IMR-90 (cell line): ENCODE data around the gene PLGRKT. TPM values are rescaled to one million over a fixed set of nuclear protein-coding genes. Genes with fewer than 3 reads are reported as not detected.

Experiments
- ATAC-seq: fragments of 200-7000 bp; cut with Tn5 transposase; 2 replicates; pipeline ENCODE4 v1.9.1; 2020; ENCODE audit warnings: low read depth, mild to moderate bottlenecking, moderate library complexity
- BruUV-seq: library from RNA; stranded (reverse); fragments of 400-500 nt; replicated peaks from 2 replicates; lab custom pipeline; 2021; lab: Mats Ljungman, UMichigan
- CTCF ChIA-PET: fragments of 300-600 bp; formaldehyde crosslinking; extraction: SDS; loops from one replicate; lab custom pipeline; 2021; ENCODE audit warnings: antibody characterized with exemption; lab: Yijun Ruan, JAX
- POLR2A ChIA-PET: fragments of 300-600 bp; sonication (Branson Sonifier 250); formaldehyde crosslinking; loops from one replicate; lab custom pipeline; 2022; ENCODE audit warnings: antibody characterized with exemption; ENCODE audit not compliant: unreplicated experiment; lab: Charles Lee
- DNase-seq: peaks from one replicate; pipeline ENCODE4 v3.0.0; 2013
- H2AFZ ChIP-seq: replicated peaks from 2 replicates; pipeline ENCODE3; 2013; ENCODE audit warnings: low read length, mild to moderate bottlenecking; ENCODE audit not compliant: poor library complexity
- H2AK5ac ChIP-seq: 2 replicates; pipeline ENCODE4 v1.6.1; 2013; ENCODE audit warnings: low read depth, low read length, inconsistent platforms
- H2AK9ac ChIP-seq: replicated peaks from 2 replicates; pipeline ENCODE3; 2013; ENCODE audit warnings: mild to moderate bottlenecking, low read depth, low read length, moderate library complexity; ENCODE audit not compliant: poor library complexity
- H2BK120ac ChIP-seq: 2 replicates; pipeline ENCODE4 v1.6.1; 2013; ENCODE audit warnings: low read depth, low read length, inconsistent platforms
- H2BK15ac ChIP-seq: 3 replicates; pipeline ENCODE4 v1.6.1; 2013; ENCODE audit warnings: low read depth, low read length, inconsistent platforms
- H2BK20ac ChIP-seq: 2 replicates; pipeline ENCODE4 v1.6.1; 2013; ENCODE audit warnings: low read depth, mild to moderate bottlenecking, inconsistent platforms, low read length, moderate library complexity
- H2BK5ac ChIP-seq: 2 replicates; pipeline ENCODE4 v1.6.1; 2013; ENCODE audit warnings: mild to moderate bottlenecking, low read depth, low read length, inconsistent platforms; ENCODE audit not compliant: poor library complexity, severe bottlenecking
- H3K14ac ChIP-seq: replicated peaks from 2 replicates; pipeline ENCODE4 v1.6.1; 2013; ENCODE audit warnings: low read depth, low read length, inconsistent platforms
- H3K18ac ChIP-seq: 2 replicates; pipeline ENCODE4 v1.6.1; 2013; ENCODE audit warnings: low read depth, low read length, control low read depth
- H3K23ac ChIP-seq: 2 replicates; pipeline ENCODE4 v1.6.1; 2013; ENCODE audit warnings: low read depth, low read length, inconsistent platforms
- H3K27ac ChIP-seq: 2 replicates; pipeline ENCODE4 v1.5.1; 2013; ENCODE audit warnings: mild to moderate bottlenecking, control low read depth, low read length; ENCODE audit not compliant: insufficient read depth
- H3K27me3 ChIP-seq: 2 replicates; pipeline ENCODE4 v1.6.1; 2013; ENCODE audit warnings: low read length; ENCODE audit not compliant: control insufficient read depth, insufficient read depth
- H3K36me3 ChIP-seq: 2 replicates; pipeline ENCODE4 v1.6.1; 2013; ENCODE audit warnings: low read length, mixed read lengths; ENCODE audit not compliant: control insufficient read depth, insufficient read depth
- H3K4ac ChIP-seq: 2 replicates; pipeline ENCODE4 v1.6.1; 2013; ENCODE audit warnings: low read depth, low read length, inconsistent platforms
- H3K4me1 ChIP-seq: 2 replicates; pipeline ENCODE4 v1.6.1; 2013; ENCODE audit warnings: low read length, mixed read lengths; ENCODE audit not compliant: control insufficient read depth, insufficient read depth
- H3K4me2 ChIP-seq: 2 replicates; pipeline ENCODE4 v1.6.1; 2013; ENCODE audit warnings: low read depth, mild to moderate bottlenecking, control low read depth, low read length, moderate library complexity
- H3K4me3 ChIP-seq: 2 replicates; pipeline ENCODE4 v1.5.1; 2013; ENCODE audit warnings: low read depth, mild to moderate bottlenecking, control low read depth, low read length, moderate library complexity; ENCODE audit not compliant: insufficient read depth
- H3K56ac ChIP-seq: 2 replicates; pipeline ENCODE4 v1.6.1; 2013; ENCODE audit warnings: low read length, inconsistent platforms; ENCODE audit not compliant: insufficient read depth; ENCODE audit errors: extremely low read depth
- H3K79me1 ChIP-seq, 2 experiments: 2 replicates each; pipeline ENCODE4 v1.6.1; 2013; ENCODE audit warnings: low read length in 2 of 2, inconsistent platforms in 1 of 2, low read depth in 1 of 2
- H3K9ac ChIP-seq: 2 replicates; pipeline ENCODE4 v1.6.1; 2013; ENCODE audit warnings: low read depth, low read length, control low read depth
- H3K9me1 ChIP-seq: 2 replicates; pipeline ENCODE4 v1.6.1; 2013; ENCODE audit warnings: low read length, inconsistent platforms; ENCODE audit not compliant: insufficient read depth
- H3K9me3 ChIP-seq: 2 replicates; pipeline ENCODE4 v1.6.1; 2013; ENCODE audit warnings: low read length; ENCODE audit not compliant: control insufficient read depth, insufficient read depth
- H4K20me1 ChIP-seq: 2 replicates; pipeline ENCODE4 v1.6.1; 2013; ENCODE audit warnings: low read length, inconsistent platforms; ENCODE audit not compliant: insufficient read depth
- H4K5ac ChIP-seq: 2 replicates; pipeline ENCODE4 v1.6.1; 2013; ENCODE audit warnings: mild to moderate bottlenecking, low read depth, low read length, control low read depth
- H4K8ac ChIP-seq, 2 experiments: 2 replicates each; pipeline ENCODE4 v1.6.1; 2013; ENCODE audit warnings: low read depth in 2 of 2, low read length in 2 of 2, control low read depth in 1 of 2, inconsistent platforms in 1 of 2
- H4K91ac ChIP-seq: 2 replicates; pipeline ENCODE4 v1.6.1; 2013; ENCODE audit warnings: low read depth, low read length, inconsistent platforms; ENCODE audit not compliant: insufficient read depth
- CEBPB ChIP-seq: IDR thresholded peaks from 2 replicates; pipeline ENCODE4 v1.6.1; 2012; ENCODE audit warnings: low read depth, low read length, improper control_type of control experiment
- CHD1 ChIP-seq: IDR thresholded peaks from 2 replicates; pipeline ENCODE4 v1.6.1; 2012; ENCODE audit warnings: low read depth, low read length, improper control_type of control experiment
- MXI1 ChIP-seq: IDR thresholded peaks from 2 replicates; pipeline ENCODE4 v1.6.1; 2012; ENCODE audit warnings: low read depth, mild to moderate bottlenecking, low read length, moderate library complexity, borderline replicate concordance
- NFE2L2 ChIP-seq: fragments of 150-350 bp; IDR thresholded peaks from 2 replicates; pipeline ENCODE4 v1.6.1; 2016; ENCODE audit warnings: low read depth, mild to moderate bottlenecking, low read length
- POLR2A ChIP-seq: IDR thresholded peaks from 2 replicates; pipeline ENCODE4 v1.6.1; 2012; ENCODE audit warnings: mild to moderate bottlenecking, low read depth, low read length
- RAD21 ChIP-seq: IDR thresholded peaks from 2 replicates; pipeline ENCODE4 v1.6.1; 2012; ENCODE audit warnings: low read length, improper control_type of control experiment
- RCOR1 ChIP-seq: IDR thresholded peaks from 2 replicates; pipeline ENCODE4 v1.6.1; 2012; ENCODE audit warnings: mild to moderate bottlenecking, low read length, improper control_type of control experiment; ENCODE audit not compliant: insufficient replicate concordance
- RFX5 ChIP-seq: IDR thresholded peaks from 2 replicates; pipeline ENCODE4 v1.8.0; 2012; ENCODE audit warnings: low read depth, mild to moderate bottlenecking, low read length, moderate library complexity
- SMC3 ChIP-seq: fragments of 150-350 bp; IDR thresholded peaks from 2 replicates; pipeline ENCODE4 v1.6.1; 2016; ENCODE audit warnings: low read depth, mild to moderate bottlenecking, antibody characterized with exemption, low read length, moderate library complexity
- WGBS, 2 experiments: methylation state at CpG; one replicate each; pipeline versions ENCODE4 v1.1.5 to v1.1.7; 2013; ENCODE audit warnings: missing lambda C conversion rate in 2 of 2; ENCODE audit not compliant: insufficient read length in 1 of 2; ENCODE audit errors: extremely low coverage in 2 of 2; 5-methylcytosine and 5-hydroxymethylcytosine counted together
- dilution Hi-C: fragments of 300-500 bp; cut with HindIII; formaldehyde crosslinking; loops from one replicate; pipeline ENCODE4 v1.14.3; 2018; ENCODE audit warnings: low sequenced_read_pairs; ENCODE audit not compliant: unreplicated experiment
- in situ Hi-C: fragments of 300-500 bp; cut with MboI; formaldehyde crosslinking; loops from 3 replicates; pipeline ENCODE4 v1.14.3; 2019; ENCODE audit warnings: low sequenced_read_pairs, inconsistent platforms, mixed read lengths
- intact Hi-C: fragments of 100-400 bp; cut with micrococcal nuclease; formaldehyde crosslinking; loops from 2 replicates; pipeline ENCODE4 v1.10.0; 2022
- polyA plus RNA-seq, 3 experiments: library from polyadenylated mRNA; depleted of rRNA; stranded (reverse); fragments of >200 nt; gene quantifications; 2 replicates each; pipeline ENCODE4 v1.2.3, GENCODE V29; 2012; ENCODE audit warnings: low replicate concordance in 1 of 3
- total RNA-seq: library from RNA; depleted of rRNA; stranded (reverse); fragments of >200 nt; gene quantifications from 2 replicates; pipeline ENCODE4 v1.2.3, GENCODE V29; 2012
- TF ChIP-seq, protein P1 (sequence below): fragments of 150-350 bp; IDR thresholded peaks from 2 replicates; pipeline ENCODE4 v1.6.1; 2017; ENCODE audit warnings: mild to moderate bottlenecking, antibody characterized with exemption, low read length, low read depth
- TF ChIP-seq, protein P2 (sequence below): fragments of 150-350 bp; IDR thresholded peaks from 2 replicates; pipeline ENCODE4 v1.6.1; 2016; ENCODE audit warnings: low read depth, mild to moderate bottlenecking, low read length, moderate library complexity, borderline replicate concordance
- TF ChIP-seq, protein P3 (sequence below): conservative IDR thresholded peaks from 2 replicates; pipeline ENCODE4 v1.5.1; 2012; ENCODE audit warnings: mild to moderate bottlenecking, low read depth, low read length, improper control_type of control experiment

Gene PLGRKT
- total and polyA plus RNA-seq, 2 of the 4 experiments (the other 2 are of a cell fraction) = 10.8 to 12.7 TPM

DNA sequence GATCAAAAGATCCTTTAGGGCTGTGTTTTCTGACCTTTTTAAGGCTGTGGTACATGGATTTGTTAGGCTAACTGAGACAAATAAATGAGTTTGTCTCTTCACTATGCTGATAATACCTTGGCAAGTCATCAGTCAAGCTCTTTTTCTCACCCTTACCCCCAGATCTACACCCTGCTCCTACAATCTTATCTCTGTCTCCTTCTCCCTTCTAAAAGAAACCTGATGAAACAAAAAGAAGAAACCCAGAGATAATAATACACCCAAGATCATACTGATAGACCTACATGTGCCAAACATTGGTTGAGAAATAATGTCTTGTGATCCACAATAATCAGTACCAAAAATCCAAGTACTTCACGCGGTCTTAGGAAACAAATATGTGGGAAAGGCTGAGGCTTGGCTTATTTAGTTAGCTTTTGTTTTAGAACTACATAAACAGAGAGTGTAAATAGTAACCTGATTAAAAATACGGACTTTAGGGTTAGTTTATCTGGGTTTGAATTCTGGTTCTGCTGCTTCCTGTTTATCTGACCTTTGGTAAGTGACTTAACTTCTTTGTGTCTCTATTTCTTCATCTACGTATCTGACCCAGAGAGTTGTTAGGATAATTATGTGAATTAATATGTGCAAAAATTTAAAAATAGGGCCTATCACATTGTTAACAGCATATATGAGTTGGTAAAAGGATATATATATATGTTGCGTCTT, 47.8 kb upstream of the PLGRKT start:
- Histone ChIP-seq H2BK120ac (no peak overlapping the region), H3K9me1 (peaks cover 3% of the 10 kb centered on the region; the same call in 1 of the 2 replicates), H4K91ac (no peak overlapping the region), H3K4ac (no peak overlapping the region), H3K9ac (no peak overlapping the region), H4K5ac (no peak overlapping the region), H3K27me3 (no peaks in the 10 kb centered on the region), H3K27ac (no peak overlapping the region), H2AFZ (no peak overlapping the region), H3K56ac (no peak overlapping the region), H3K18ac (no peak overlapping the region), H4K20me1 (no peaks in the 10 kb centered on the region), H2BK20ac (no peak overlapping the region), H3K36me3 (no peaks in the 10 kb centered on the region), H3K14ac (no peak overlapping the region), H2BK15ac (no peak overlapping the region; the same call in 2 of the 3 replicates), H2BK5ac (no peak overlapping the region), H4K8ac (no peak overlapping the region), H2AK9ac (no peak overlapping the region), H3K9me3 (no peaks in the 10 kb centered on the region), H3K4me2 (no peak overlapping the region), H3K4me3 (no peak overlapping the region), H3K4me1 (peaks cover 2% of the 10 kb centered on the region), H3K23ac (no peak overlapping the region), H3K79me1 (no peaks in the 10 kb centered on the region), H2AK5ac (no peak overlapping the region)
- POLR2A ChIA-PET = no interaction called here
- DNase-seq (no peak), ATAC-seq (no peak)
- dilution Hi-C loops (no loop called here), in situ Hi-C loops (no loop called here), intact Hi-C loops (no loop called here)
- TF ChIP-seq SMC3 (no peak), CEBPB (no peak), NFE2L2 (no peak), POLR2A (no peak), RAD21 (no peak), CHD1 (no peak), MXI1 (no peak), RCOR1 (no peak), RFX5 (no peak)
- TF ChIP-seq, protein P1, sequence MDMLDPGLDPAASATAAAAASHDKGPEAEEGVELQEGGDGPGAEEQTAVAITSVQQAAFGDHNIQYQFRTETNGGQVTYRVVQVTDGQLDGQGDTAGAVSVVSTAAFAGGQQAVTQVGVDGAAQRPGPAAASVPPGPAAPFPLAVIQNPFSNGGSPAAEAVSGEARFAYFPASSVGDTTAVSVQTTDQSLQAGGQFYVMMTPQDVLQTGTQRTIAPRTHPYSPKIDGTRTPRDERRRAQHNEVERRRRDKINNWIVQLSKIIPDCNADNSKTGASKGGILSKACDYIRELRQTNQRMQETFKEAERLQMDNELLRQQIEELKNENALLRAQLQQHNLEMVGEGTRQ = no peak
- TF ChIP-seq, protein P2, sequence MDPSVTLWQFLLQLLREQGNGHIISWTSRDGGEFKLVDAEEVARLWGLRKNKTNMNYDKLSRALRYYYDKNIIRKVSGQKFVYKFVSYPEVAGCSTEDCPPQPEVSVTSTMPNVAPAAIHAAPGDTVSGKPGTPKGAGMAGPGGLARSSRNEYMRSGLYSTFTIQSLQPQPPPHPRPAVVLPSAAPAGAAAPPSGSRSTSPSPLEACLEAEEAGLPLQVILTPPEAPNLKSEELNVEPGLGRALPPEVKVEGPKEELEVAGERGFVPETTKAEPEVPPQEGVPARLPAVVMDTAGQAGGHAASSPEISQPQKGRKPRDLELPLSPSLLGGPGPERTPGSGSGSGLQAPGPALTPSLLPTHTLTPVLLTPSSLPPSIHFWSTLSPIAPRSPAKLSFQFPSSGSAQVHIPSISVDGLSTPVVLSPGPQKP = no peak
- TF ChIP-seq, protein P3, sequence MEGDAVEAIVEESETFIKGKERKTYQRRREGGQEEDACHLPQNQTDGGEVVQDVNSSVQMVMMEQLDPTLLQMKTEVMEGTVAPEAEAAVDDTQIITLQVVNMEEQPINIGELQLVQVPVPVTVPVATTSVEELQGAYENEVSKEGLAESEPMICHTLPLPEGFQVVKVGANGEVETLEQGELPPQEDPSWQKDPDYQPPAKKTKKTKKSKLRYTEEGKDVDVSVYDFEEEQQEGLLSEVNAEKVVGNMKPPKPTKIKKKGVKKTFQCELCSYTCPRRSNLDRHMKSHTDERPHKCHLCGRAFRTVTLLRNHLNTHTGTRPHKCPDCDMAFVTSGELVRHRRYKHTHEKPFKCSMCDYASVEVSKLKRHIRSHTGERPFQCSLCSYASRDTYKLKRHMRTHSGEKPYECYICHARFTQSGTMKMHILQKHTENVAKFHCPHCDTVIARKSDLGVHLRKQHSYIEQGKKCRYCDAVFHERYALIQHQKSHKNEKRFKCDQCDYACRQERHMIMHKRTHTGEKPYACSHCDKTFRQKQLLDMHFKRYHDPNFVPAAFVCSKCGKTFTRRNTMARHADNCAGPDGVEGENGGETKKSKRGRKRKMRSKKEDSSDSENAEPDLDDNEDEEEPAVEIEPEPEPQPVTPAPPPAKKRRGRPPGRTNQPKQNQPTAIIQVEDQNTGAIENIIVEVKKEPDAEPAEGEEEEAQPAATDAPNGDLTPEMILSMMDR = no peak
- no TSS peak for BruUV-seq
- no CpG with 5 or more reads among the region's 5 CpGs for WGBS, 2 experiments
- CTCF ChIA-PET = interaction anchor here (0.6 kb wide), 1 partner anchor 11 kb away, joined by 3 read pairs; no protein-coding TSS in a partner anchor
